HG03064 (cell line): ENCODE data around the gene CDC14B.
"Not testable (repeated sequence)": the region's sequence is repeated elsewhere in the genome, so short reads cannot be mapped to it uniquely, and the experiment has no call there.

Experiments used
- ATAC-seq: cut with Tn5 transposase; IDR thresholded peaks from one replicate; pipeline ENCODE4 v1.9.1; 2021; ENCODE audit warnings: low read depth; ENCODE audit not compliant: unreplicated experiment

The CDC14B gene

GRCh38 chr9:96505316-96505991 is 114.2 kb downstream of the CDC14B start:
- ATAC-seq: no peak

DNA sequence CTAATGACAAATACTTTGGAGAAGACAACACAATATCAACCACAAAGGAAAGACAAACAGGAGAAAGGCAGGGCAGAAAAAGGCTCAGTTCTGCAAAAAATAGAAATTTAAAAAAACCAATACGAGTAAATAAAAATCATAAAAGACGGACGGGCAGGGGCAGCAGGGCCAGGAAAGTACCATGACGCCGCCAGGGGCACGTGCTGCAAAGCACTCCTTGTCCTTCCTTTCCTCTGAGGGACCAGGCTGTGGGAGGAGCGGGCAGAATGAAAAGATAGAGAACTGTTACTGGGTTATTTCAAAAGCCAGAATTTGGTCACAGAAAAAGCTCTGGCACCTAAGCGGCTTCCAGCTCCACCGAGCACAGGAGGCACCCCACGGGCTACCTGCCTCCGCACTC is 115.7 kb downstream of the CDC14B start:
- no peak for ATAC-seq

DNA sequence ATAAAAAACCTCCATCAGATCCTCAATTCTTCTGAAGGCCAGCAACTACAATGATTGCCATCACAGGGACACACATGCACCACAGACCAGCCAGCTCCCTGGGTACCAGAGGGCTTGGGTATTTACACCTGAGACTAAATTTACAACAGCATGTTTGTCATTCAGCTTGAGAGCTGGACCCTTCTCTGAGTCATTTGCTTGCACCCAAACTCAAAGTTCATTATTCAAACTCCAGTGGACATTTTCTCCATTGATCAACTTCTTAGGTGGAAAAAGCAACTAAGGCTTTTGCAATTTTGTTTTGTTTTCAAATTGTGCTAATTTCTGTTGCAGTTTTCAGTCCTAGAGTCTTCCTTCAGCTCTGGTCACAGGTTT is 116.3 kb downstream of the CDC14B start:
- ATAC-seq: not testable (repeated sequence)

GRCh38 chr9:96502539-96503373 is 116.9 kb downstream of the CDC14B start:
- no peak for ATAC-seq

DNA sequence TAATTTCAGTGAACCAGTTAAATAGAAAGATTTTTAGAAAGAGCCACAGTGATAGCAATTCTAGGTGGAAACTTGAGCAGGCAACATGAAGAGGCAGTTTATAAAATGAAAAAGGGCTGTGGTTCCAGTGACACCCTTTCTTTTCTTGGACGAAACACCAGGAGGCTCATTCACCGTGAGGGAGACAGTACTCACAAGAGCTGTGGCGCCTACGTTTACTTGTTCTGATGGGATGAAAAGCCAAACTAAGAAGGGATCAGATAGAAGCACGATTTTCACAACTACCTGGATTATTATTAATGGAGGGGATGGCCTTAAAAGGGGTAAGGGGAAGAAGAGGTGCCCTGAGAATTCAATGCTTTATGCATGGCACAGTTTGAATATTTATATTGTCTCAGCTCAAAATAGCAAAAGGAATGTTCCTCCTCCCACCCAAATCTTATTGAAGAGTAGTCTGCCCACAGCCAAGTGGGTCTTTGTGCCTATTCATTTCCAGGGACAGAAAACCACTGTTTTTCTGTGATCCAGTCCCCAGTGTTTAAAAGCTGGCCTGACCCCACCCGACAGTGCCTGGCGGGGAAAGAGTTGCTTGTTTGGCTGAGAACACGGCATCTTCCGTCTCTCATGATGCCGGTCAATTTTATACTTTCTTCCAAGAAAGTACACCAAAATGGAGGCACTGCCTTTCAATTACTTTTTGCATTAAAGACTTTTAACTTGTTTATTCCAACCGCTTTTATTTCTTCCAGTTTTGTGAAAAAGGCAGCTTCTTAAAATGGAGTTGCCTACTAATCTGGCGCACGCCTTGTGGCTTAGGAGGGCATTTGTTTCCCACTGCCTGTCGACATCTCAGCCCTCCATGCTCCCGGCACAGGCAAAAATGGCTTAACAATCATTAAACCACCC is 117.8 kb downstream of the CDC14B start:
- no peak for ATAC-seq

- ATAC-seq: no peak
Observed at GRCh38 chr9:96500696-96501632, 118.7 kb downstream of the CDC14B start.

GRCh38 chr9:96499257-96499656 is 120.4 kb downstream of the CDC14B start:
- no peak for ATAC-seq

- no peak for ATAC-seq
Observed at GRCh38 chr9:96498796-96499195, 120.8 kb downstream of the CDC14B start.

- no peak for ATAC-seq
Observed at GRCh38 chr9:96497117-96497399, 122.6 kb downstream of the CDC14B start.

DNA sequence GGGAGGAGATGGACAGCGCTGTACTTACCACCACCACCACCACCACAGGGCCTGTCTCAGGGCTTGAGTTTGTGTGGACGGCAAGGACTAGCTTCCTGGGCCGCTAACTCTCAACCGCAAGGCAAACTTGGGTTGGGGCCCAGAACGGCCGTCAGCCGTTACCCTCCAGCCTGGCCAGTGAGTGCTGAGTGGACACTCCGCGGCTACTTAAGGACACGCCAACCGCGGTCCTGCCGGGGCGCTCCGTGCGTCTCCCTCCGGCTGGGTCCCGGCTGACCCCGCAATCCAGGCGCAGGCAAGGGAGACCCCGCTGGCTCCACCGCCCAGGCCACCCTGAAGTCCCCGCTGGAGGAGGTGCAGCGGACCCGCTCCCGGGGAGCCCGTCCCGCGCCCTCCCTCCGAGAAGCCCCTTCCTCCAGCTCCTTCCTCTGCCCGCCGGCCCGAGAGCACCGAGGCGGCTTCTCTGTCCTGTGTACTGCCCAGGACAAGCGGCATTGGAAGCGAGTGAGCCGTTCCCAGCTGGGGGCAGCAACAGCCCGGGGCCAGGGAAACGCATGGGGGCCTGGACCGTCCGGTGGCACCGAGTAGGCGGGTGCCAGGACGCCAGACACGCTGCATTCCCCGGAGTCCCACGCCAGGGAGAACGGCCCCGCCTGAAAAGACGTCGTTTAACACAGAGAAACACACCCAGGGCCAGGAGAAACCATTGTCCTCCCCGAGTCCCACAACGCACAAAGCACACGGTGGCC is 123.1 kb downstream of the CDC14B start:
- no peak for ATAC-seq

GRCh38 chr9:96495341-96495740 is 124.3 kb downstream of the CDC14B start:
- ATAC-seq: no peak

GRCh38 chr9:96494215-96494800 is 125.3 kb downstream of the CDC14B start:
- ATAC-seq: no peak

GRCh38 chr9:96493757-96494156 is 125.9 kb downstream of the CDC14B start:
- no peak for ATAC-seq

DNA sequence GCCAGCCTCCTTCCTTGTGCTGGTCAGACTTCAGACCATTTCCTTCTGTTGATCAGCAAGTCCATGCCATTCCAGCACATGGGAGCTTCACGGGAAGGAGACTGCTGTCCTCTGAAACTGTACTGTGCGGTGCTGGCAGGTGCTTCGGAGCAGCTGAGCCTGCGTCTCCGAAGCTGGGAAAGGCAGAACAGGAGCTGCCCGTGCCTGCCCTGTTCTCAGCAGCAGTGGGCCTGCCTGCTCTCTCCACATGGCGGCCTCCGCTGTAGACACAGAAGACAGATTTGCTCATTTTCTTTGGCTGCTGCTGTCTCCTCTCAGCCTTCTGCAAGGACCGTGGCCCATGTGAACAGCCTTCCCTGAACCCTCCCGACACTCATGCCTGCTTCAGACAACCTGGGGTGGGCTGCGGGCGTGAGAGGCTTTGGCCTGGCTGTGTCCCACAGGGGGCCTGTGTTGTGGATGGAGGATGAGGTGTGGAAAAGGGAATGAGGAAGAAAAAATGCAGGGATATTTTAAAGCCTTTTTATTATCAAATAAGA is 126.6 kb downstream of the CDC14B start:
- no peak for ATAC-seq

GRCh38 chr9:96491880-96492525 is 127.6 kb downstream of the CDC14B start:
- no peak for ATAC-seq

GRCh38 chr9:96491079-96491879 is 128.4 kb downstream of the CDC14B start:
- ATAC-seq: no peak

GRCh38 chr9:96490534-96491078 is 129.0 kb downstream of the CDC14B start:
- ATAC-seq: no peak
